Astrocyte (in vitro differentiated cells and primary cell): ENCODE results near the gene GRIK3. TPM values are rescaled to one million over a fixed set of nuclear protein-coding genes. Genes with fewer than 3 reads are reported as not detected.

Source experiments
- DNase-seq: peaks from one replicate; pipeline ENCODE4 v3.0.0-alpha.2; 2010; ENCODE audit warnings: low read depth
- FAIRE-seq: peaks from 2 replicates; lab custom pipeline; 2011; peaks lifted over from hg19 to GRCh38; lab: Jason Lieb, UNC
- H2AFZ ChIP-seq: 2 replicates; pipeline ENCODE4 v1.6.0; 2012; ENCODE audit warnings: low read depth, low read length, inconsistent platforms
- H3K27ac ChIP-seq: 2 replicates; pipeline ENCODE4 v1.5.1; 2011; ENCODE audit warnings: low read depth, low read length, inconsistent platforms
- H3K27me3 ChIP-seq: 2 replicates; pipeline ENCODE4 v1.6.0; 2011; ENCODE audit warnings: low read length, inconsistent platforms; ENCODE audit not compliant: insufficient read depth
- H3K36me3 ChIP-seq: 2 replicates; pipeline ENCODE4 v1.5.1; 2011; ENCODE audit warnings: low read length, inconsistent platforms; ENCODE audit not compliant: insufficient read depth
- H3K4me1 ChIP-seq: 2 replicates; pipeline ENCODE4 v1.5.1; 2011; ENCODE audit warnings: low read length, inconsistent platforms; ENCODE audit not compliant: insufficient read depth
- H3K4me2 ChIP-seq: 2 replicates; pipeline ENCODE4 v1.6.0; 2012; ENCODE audit warnings: low read length, inconsistent platforms
- H3K4me3 ChIP-seq: 2 replicates; pipeline ENCODE4 v1.5.1; 2011; ENCODE audit warnings: low read depth, mild to moderate bottlenecking, low read length, inconsistent platforms; ENCODE audit not compliant: insufficient read depth
- H3K79me2 ChIP-seq: 2 replicates; pipeline ENCODE4 v1.6.0; 2012; ENCODE audit warnings: mild to moderate bottlenecking, low read length, inconsistent platforms; ENCODE audit not compliant: insufficient read depth
- H3K9ac ChIP-seq: 2 replicates; pipeline ENCODE4 v1.6.0; 2012; ENCODE audit warnings: mild to moderate bottlenecking, low read length, inconsistent platforms
- H3K9me3 ChIP-seq: 2 replicates; pipeline ENCODE4 v1.5.1; 2012; ENCODE audit warnings: low read depth, mild to moderate bottlenecking, low read length, inconsistent platforms; ENCODE audit not compliant: insufficient read depth
- H4K20me1 ChIP-seq: 2 replicates; pipeline ENCODE4 v1.6.0; 2012; ENCODE audit warnings: low read length, inconsistent platforms; ENCODE audit not compliant: insufficient read depth
- H3K27ac Mint-ChIP-seq: one replicate; pipeline ENCODE4 v1.8.0; 2021; ENCODE audit warnings: mild to moderate bottlenecking, mixed read lengths; ENCODE audit not compliant: unreplicated experiment
- H3K27me3 Mint-ChIP-seq: one replicate; pipeline ENCODE4 v1.8.0; 2021; ENCODE audit warnings: low read depth, mixed read lengths; ENCODE audit not compliant: unreplicated experiment
- H3K36me3 Mint-ChIP-seq: one replicate; pipeline ENCODE4 v1.8.0; 2021; ENCODE audit warnings: low read depth, mixed read lengths; ENCODE audit not compliant: unreplicated experiment
- H3K4me1 Mint-ChIP-seq: one replicate; pipeline ENCODE4 v1.8.0; 2021; ENCODE audit warnings: low read depth, mixed read lengths; ENCODE audit not compliant: unreplicated experiment
- H3K4me3 Mint-ChIP-seq: one replicate; pipeline ENCODE4 v1.8.0; 2021; ENCODE audit warnings: mild to moderate bottlenecking, moderate library complexity, mixed read lengths; ENCODE audit not compliant: unreplicated experiment
- H3K9me3 Mint-ChIP-seq: one replicate; pipeline ENCODE4 v1.8.0; 2021; ENCODE audit warnings: mild to moderate bottlenecking, mixed read lengths; ENCODE audit not compliant: unreplicated experiment
- CTCF ChIP-seq: IDR thresholded peaks from 2 replicates; pipeline ENCODE4 v1.5.1; 2011; ENCODE audit warnings: low read depth, mild to moderate bottlenecking, inconsistent platforms, low read length, moderate library complexity; ENCODE audit not compliant: insufficient read depth
- EZH2 ChIP-seq: IDR thresholded peaks from 2 replicates; pipeline ENCODE4 v1.6.1; 2012; ENCODE audit warnings: mild to moderate bottlenecking, low read length, inconsistent platforms; ENCODE audit not compliant: insufficient read depth
- total RNA-seq: library from RNA; stranded (reverse); gene quantifications from 2 replicates; pipeline ENCODE4 v1.2.1, GENCODE V29; 2021

The GRIK3 gene
- total RNA-seq, 1 donor from 2014 or later, result 0.16 TPM

- no peak for FAIRE-seq
- no peaks in the 10 kb centered on the region for H3K27me3 ChIP-seq
Measured at GRCh38 chr1:37071829-37072228, 37.5 kb upstream of the GRIK3 start.

GRCh38 chr1:37070126-37070525, 35.8 kb upstream of the GRIK3 start:
- Histone ChIP-seq H3K9me3 (no peaks in the 10 kb centered on the region), H3K36me3 (no peaks in the 10 kb centered on the region), H3K9ac (no peak overlapping the region), H3K4me2 (no peak overlapping the region), H3K4me3 (no peak overlapping the region), H3K27ac (no peak overlapping the region), H3K79me2 (no peaks in the 10 kb centered on the region), H4K20me1 (no peaks in the 10 kb centered on the region), H3K27me3 (no peaks in the 10 kb centered on the region), H2AFZ (no peak overlapping the region), H3K4me1 (no peaks in the 10 kb centered on the region)
- Mint-ChIP-seq H3K27me3 (peaks cover 74% of the 10 kb centered on the region), H3K36me3 (no peaks in the 10 kb centered on the region), H3K4me3 (no peak overlapping the region), H3K27ac (no peak overlapping the region), H3K9me3 (peaks cover 3% of the 10 kb centered on the region), H3K4me1 (no peaks in the 10 kb centered on the region)
- DNase-seq (no peak), FAIRE-seq (no peak)
- TF ChIP-seq EZH2, result no peak
- no peak for TF ChIP-seq CTCF

More at GRCh38 chr1:37071829-37072228, 37.5 kb upstream of the GRIK3 start:
- no peaks in the 10 kb centered on the region for H3K36me3 Mint-ChIP-seq
- Histone ChIP-seq H3K9ac (no peak overlapping the region), H3K27ac (no peak overlapping the region), H3K9me3 (no peaks in the 10 kb centered on the region), H3K4me3 (no peak overlapping the region), H2AFZ (no peak overlapping the region), H3K36me3 (no peaks in the 10 kb centered on the region), H3K4me1 (no peaks in the 10 kb centered on the region), H3K4me2 (no peak overlapping the region), H3K79me2 (no peaks in the 10 kb centered on the region), H4K20me1 (no peaks in the 10 kb centered on the region)
- no peaks in the 10 kb centered on the region for H3K9me3 Mint-ChIP-seq
- TF ChIP-seq EZH2 (no peak), CTCF (no peak)
- H3K27ac Mint-ChIP-seq, result no peak overlapping the region
- DNase-seq, result no peak
- no peak overlapping the region for H3K4me3 Mint-ChIP-seq
- H3K4me1 Mint-ChIP-seq, result no peaks in the 10 kb centered on the region
- H3K27me3 Mint-ChIP-seq, result peaks cover 74% of the 10 kb centered on the region

- Mint-ChIP-seq H3K9me3 (peaks cover 3% of the 10 kb centered on the region), H3K36me3 (no peaks in the 10 kb centered on the region), H3K4me3 (no peak overlapping the region), H3K4me1 (no peaks in the 10 kb centered on the region), H3K27me3 (peaks cover 72% of the 10 kb centered on the region), H3K27ac (no peak overlapping the region)
- H3K27ac ChIP-seq, result no peak overlapping the region
- no peaks in the 10 kb centered on the region for H3K79me2 ChIP-seq
- no peaks in the 10 kb centered on the region for H3K36me3 ChIP-seq
- no peak for DNase-seq
- no peak for TF ChIP-seq CTCF
- no peak for TF ChIP-seq EZH2
- no peak overlapping the region for H3K4me3 ChIP-seq
- no peaks in the 10 kb centered on the region for H3K4me1 ChIP-seq
- no peak overlapping the region for H3K9ac ChIP-seq
- H2AFZ ChIP-seq, result no peak overlapping the region
- H4K20me1 ChIP-seq, result no peaks in the 10 kb centered on the region
- H3K9me3 ChIP-seq, result no peaks in the 10 kb centered on the region
- H3K4me2 ChIP-seq, result no peak overlapping the region
- no peak for FAIRE-seq
- H3K27me3 ChIP-seq, result no peaks in the 10 kb centered on the region
Measured at GRCh38 chr1:37069406-37069805, 35.1 kb upstream of the GRIK3 start.
